IPS DF 4.7 (cell line): Measurements from ENCODE around the gene GPR84.

Experiments
- DNase-seq: peaks from one replicate; pipeline ENCODE4 v3.0.0-alpha.2; 2013; ENCODE audit warnings: low spot score; ENCODE audit errors: extremely low read depth

The GPR84 gene

DNA sequence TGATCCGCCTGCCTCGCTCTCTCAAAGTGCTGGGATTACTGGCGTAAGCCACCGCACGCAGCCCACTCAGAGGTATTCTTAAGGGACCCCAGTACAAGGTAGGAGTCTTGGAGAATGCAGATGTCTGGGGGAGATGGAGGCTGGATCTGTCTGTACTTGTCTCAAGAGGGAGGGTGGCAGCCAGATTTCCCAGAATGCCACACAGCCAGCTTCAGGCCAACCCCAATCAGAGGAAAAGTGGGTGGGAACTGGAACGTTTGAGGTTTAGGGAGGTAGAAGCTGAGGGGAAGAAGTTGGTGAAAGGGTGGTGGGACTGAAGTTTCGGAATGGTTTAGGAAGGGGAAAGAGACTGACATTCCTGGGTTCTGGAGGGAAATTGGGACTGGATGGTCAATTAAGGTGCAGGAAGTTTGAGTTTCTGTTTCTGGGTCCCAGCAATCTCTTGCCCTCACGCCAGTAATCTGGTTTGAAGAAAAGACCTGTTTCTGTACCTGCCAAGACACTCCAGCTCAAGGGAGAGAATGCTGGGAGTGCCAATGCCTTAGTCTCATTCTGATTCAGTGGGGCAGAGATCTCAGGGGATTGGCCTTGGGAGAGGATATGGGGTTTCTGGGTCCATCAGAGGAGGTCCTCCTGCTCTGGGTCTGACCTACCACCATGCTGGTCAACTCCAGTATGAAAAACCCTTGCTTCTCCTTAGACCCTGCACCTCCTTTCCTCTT lies 28.4 kb upstream of the GPR84 start:
- DNase-seq, result no peak

DNA sequence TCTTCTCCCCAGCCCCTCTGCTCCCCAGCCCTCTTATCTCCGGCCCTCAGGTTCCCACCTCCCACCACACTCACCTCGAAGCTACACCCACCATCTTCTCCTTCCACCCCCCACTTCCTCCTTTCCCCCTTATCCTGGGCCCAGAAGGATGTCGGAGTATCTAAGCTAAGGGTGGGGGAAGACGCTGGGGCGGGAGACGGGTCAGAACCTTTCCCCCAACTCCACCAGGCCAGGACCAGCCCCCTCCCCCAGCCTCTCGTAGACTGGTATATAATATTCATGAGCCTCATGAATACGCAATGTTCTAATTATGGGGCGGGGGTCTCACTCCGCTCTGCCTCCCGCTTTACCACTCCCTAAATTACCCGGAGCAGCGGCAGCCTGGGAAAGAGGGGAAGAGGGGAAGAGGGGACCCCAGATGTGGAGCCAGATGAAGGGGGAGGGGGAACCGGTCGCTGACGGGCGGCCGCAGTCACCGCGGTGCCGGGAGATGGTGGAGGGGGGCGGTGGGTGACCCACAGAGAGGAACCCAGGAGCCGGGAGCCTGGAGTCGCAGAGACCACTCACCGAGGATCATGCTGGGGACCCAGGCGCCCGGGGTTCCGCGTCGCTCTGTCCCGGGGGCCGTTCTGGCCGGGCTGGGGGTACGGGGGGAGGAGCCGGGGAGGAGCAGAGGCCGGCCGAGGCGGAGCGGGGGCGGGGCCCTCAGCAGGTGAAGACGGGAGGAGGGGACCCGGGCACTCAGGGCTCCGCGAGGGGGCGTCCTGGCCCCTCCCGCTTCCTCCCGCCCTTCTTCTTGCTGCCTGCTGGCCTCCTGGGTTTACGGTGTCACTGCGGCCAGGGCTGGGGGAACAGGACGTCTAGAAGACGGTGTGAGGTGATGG lies 26.6 kb upstream of the GPR84 start:
- no peak for DNase-seq

DNA sequence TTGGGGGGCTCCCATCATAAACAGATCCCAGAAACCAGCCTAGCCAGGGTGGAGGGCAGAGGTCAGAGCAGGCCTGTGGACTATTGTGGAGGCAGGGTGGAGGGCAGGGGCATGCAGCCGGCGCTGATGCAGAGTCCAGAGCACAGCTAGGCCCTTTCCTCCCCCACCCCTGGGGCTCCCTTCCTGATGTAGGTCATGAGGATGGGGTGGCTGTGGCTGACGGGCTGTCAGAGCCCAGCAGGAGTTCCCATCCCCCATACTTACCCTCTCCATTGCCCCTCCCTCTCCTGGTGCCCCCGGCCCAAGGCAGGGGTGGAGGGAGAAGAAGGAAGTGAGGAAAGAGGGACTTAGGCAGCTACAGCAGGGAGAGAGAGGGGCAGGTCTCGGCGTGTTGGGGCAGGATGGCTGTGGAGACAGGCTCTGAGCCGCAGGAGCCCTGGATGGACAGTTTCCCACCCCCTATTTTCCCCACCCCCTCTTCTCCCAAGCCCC lies 25.9 kb upstream of the GPR84 start:
- no peak for DNase-seq

DNA sequence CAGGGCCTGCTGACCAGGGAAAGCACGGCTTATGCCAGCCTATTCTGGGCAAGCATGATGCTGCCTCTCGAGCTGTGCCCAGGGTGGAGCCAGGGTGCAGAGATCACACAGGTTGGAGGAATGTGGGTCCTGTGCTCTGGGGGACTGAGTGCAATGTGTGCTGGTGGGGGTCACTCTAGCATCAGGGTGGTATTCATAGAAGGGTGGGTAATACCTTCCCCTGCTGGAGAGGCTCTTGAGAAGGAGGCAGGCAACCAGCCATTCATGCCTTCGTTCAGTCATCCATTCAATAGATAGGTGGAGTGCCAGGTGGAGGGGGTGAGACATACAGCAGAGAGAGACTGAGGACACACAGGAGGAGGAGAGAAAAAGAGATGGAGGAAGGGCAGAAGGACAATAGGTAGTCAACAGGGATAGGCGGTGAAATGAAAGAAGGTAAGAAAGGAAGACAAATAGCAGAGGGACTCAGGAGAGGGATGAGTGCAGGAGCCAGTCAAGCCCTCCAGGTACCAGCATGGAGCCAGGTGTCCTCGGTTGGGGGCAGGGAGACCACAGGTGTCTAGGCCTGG lies 25.4 kb upstream of the GPR84 start:
- no peak for DNase-seq

DNA sequence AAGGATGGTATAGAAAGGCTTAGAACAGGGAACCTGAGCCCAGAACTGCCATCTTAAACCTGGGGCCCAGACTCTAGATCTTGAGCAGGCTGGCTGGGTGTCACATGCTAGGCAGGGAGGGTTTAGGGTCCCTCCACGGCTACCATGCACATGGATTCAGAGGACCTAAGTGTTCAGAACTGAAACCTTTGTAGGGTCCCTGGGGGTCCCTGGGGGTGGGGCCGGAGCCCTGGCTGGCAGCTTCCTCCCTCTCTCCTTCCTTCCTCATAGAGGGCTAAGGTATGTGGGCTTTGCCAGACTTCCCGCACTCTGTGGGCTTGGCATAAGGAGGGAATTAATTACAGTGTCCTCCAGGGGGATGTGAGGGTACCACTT lies 24.8 kb upstream of the GPR84 start:
- DNase-seq, result no peak

DNA sequence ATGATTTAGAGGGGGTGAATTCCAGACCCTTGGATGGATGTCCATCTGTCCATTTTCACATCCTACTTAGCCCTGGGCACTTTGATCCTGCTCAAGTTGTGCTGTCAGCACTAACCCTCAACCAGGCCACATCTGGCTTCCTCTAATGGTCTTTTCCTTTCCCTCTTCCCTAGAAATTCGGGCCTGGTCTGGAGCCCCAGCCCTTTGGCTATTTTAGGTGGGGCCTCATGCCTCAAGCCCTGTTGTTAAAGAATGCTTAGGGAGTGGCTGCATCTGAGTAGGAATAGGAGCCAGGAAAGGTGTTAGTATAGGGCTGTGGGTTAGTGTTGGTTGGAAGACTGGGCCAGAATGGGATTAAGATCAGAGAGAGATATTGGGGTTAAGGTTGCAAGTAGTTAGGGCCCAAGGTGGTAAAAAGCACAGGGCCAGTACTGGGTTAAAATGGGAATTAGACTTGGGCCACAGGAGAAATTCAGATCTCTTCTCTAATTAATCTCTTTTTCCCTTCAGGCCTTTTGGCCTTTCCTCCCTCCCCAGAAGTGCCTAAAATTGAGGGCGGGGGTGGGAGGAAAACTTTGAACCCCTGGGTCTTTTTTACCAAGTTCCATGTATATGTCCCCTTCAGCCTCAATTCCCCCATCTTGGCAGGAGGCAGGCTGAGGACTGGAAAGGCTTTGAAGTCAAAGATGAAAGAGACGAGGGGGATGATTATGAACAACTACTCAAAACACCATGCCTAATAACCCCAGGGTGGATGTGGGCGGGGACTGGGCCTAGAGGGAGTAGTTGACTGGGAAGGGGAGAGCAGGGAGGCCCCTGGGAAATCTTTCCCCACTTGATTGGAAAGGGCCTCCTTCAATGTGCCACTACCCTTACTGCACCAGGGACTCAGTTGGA lies 24.2 kb upstream of the GPR84 start:
- DNase-seq, result no peak

DNA sequence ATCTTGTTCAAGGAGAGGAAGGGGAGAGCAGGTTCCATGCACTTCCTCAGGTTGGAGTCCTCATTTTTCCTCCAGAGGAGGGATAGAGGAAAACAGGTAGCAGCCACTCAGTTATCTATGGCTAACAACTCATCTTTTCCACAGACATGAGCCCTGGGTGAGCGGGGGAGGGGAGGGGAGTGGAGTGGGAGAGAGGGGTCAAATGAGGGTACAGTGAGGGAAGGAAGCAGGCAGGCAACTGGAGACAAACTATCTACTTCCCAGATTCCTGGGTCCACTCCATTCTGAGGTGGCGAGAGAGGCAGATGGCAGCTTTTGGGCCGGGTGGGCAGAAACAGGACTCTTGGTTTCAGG lies 22.8 kb upstream of the GPR84 start:
- no peak for DNase-seq

DNA sequence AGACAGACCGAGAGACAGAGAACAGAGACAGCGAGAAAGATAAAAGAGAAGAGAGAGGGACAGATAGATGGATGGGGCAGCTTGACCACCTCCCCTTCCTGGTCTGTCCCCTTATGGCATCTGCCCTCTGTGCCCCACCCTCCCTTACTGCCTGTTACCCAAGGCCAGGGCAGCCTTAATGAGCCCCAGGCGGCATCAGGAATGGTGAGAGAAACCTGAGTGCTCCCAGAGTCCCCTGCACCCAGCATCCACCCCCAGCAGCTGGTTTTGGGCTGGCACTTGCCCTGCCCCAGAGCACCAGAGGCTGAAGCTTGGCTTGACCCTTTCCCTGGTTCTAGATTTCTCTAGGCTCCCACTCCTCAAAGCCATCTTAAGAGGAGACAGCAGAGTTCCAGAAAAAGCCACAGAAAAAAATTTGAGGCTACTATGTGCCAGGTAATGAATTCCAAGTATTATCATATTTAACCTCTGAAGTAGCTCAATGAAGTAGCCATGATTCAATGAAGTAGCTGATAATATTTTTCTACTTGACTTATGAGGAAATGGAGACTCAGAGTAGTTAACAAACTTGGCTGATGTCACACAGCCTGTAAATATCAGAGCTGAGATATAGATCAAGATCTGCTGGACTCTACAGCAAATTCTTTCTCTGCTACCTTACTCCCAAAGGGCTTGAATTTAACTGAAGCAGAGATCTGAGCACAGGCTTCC lies 22.3 kb upstream of the GPR84 start:
- DNase-seq, result no peak

DNA sequence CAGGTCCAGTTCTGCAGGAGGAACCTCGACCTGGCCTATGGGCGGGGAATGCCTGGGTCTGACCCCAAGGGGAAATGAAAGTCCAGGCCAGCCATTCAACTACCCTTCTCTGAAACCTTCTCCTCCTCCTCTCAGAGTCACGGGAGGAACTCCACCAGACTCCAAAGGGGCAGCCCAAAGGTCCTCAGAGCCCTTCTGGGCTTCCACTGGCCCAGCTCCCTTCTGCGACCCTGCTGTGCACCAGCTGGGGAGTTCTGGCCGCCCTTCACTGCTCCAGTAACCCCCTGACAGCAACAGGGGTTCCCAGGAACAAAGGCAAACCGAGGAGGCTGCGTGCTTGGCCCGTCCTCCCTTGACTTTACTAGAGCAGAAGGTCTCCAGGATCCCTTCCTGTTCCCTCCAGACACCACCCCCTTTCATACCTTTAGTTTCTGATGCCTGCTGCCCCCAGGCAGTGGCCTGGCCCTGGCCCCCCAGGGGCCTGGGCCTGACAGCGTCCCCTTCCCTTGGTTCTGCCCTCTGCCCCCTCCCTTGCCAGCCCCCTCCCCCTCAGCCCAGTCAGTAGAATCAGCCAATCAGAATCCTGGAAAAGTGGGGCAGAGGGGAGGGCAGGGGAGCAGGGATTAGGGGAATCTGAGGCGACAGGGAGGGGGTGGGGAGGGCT lies 21.1 kb upstream of the GPR84 start:
- DNase-seq, result no peak

DNA sequence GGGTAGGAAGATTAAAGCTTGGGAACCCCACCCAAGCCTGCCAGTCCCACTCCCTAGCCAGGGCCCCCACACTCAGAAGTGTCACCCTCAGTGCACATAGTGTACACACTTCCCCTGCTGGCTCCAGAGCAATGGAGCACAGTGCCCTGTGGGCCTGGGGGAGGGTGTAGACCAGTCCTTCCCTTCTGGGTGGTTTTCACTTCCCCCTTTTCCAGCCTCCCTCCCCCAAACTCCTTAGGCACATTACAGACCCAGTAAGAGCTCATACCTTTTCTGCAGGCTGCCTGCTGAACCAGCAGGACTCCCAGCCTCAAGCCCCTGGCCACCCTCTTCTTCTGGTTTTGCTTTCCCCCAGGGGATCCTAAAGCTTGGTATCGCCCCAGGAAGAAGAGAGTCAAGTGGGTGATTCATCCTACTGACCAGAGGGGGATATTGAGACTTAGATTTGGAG lies 20.3 kb upstream of the GPR84 start, which contains the start of gene ZNF385A:
Gene ZNF385A, minus strand, starts transcription at position 143 of the 451 bp plus-strand sequence. CDS start 219 bp downstream, outside the sequence.
- DNase-seq, result no peak

DNA sequence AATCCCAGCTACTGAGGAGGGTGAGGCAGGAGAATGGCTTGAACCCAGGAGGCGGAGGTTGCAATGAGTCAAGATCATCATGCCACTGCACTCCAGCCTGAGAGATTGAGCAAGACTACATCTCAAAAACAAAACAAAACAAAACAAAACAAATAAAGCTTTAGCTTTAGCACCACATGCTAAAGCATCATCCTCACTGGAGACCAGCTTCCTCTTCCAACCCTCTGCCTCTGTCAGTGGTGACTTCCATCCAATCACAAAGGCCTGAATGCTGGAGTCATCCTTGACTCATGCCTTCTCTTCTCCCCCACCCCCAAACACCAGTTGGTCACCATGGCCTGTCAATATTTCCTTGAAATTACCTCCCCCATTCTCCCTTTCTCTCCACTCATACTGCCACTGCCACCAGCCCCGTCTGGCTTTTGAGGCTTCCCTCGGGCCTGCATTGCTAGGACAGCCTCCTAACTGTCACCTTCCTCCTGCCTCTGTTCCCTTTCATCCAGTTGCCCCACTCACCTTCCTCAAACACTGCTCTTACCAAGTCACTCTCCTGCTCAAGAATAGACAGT lies 18.8 kb upstream of the GPR84 start:
- DNase-seq, result no peak

DNA sequence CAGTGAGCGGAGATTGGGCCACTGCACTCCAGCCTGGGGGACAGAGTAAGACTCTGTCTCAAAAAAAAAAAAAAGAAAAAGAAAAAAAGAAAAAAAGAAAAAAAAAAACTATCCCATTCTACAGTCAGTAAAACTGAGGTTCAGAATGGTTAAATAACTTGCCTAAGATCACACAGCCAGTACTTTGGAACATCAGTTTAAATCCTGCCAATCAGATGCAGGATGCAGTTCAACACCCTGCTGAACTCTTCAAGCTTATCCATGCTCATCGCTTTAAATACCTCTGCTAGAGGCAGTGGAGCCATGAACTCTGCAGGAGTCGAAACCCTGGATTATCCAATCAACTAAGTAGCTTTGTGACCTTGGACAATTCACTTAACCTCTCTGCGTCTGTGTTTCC lies 16.9 kb upstream of the GPR84 start:
- no peak for DNase-seq

DNA sequence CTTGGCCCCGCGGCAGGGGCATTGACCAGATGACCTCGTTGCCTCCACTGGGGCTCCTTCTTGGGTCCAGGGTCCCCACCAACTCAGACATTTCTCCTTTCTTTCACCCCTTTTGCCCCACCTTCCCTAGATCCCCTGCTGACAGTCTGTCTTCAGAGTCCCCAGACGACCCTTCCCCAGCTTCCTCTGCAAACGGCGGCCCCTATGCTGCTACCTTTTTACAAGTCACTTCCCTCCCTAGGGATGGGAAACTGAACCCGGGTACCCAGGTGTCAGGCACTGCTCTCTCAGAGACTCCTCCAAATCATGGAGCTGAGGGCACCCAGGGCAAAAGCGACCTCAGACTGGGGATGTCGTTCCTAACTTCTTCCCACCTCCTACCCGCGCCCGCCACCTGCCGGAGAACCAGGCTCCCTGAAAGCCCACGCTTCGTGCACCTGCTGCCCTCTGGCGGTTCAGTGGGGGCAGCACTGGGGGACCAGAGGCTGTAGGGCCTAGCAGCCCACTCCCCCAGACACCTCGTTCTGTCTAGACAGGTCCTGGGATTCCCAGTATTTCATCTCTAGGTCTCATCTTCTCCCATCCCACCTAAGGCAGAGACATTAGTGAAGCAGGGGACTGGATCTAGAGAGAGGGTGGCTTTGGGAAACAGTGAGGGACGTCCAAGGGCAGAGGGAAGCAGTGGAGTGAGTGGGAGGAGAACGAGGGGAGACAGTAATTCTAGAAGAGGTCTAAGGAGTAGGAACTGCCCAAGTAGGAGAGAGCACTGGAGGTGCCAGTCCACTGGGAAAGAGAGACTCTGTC lies 15.3 kb upstream of the GPR84 start:
- DNase-seq, result no peak

DNA sequence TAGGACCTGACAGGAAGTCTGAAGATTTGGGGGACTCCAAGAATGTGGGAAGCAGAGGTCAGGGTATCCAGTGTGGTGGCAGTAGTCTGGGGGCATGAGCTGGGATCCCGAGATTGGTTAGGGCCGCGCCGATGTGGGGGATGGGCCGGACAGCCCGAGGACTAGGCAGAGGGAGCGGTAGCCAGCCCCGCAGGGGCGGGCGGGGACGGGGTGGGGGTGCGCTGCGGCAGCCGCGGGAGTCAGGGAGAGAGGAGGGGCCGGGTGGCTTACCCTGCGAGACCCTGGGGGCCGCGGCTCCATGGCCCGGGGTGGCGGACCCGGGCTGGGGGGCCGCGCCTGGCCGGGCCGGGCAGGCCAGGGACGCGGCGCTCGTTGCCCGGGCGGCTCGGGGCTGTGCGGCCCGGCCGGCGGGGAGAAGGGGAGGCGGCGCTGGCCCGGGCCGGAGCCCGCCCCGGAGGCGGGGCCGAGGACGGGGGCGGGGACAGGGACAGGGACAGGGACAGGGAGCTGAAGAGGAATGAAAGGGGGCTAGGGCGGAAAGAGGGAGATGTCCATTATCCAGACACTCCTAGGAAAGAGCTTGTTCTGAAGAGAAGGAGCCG lies 14.6 kb upstream of the GPR84 start:
- no peak for DNase-seq

DNA sequence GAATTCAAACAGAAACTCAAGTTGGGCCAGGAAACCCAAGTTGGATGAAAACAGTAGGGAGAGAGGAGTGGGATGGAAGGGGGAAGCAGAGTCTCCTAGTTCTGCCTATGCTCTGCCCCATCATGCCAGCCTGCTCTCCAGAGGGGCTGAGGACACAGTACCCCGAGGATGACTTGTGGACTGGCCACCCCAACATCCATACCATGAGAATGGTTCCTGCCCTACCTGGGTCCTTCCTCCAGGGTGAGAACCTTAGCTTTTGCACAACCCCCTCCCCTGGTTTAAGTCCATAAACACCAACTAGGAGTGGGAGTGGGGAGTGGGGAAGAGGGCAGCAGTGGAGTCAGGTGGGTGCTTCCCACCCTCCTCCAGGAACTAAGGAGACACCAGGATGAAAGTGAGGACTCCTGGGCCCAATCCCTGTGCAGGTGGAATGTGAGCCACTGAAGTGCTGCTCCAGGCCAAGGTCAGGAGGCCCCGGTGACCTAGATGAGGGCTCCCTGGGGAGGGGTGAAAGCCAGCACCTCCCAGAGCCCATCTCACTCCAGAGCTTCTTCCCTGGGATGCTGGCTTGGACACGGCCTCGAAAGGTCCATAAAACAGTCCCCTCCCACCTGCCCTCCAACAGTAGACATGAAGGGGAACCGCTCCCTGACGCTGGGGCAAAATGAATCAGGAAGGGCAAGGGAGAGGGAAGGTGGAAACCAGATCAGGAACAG lies 13.7 kb upstream of the GPR84 start:
- no peak for DNase-seq

DNA sequence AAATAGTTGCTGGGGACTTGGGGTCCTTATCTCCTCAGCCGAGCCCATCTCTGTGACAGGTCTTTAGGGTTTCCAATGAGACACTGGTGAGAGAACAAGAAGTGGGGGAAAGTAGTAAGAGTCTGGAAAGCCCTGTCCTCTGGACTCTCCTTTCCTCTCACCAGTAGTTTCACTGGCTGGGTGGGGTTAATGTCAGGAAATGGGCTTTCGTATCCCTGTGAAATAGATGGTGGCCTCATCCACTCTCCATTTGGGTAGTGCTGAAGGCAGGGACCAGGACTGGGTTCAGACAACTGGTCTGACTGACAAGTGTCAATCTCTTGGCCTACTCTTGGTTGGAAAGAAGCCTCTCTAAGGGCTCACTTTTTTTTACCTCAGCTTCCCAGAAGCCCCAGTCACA lies 12.7 kb upstream of the GPR84 start:
- DNase-seq, result no peak

DNA sequence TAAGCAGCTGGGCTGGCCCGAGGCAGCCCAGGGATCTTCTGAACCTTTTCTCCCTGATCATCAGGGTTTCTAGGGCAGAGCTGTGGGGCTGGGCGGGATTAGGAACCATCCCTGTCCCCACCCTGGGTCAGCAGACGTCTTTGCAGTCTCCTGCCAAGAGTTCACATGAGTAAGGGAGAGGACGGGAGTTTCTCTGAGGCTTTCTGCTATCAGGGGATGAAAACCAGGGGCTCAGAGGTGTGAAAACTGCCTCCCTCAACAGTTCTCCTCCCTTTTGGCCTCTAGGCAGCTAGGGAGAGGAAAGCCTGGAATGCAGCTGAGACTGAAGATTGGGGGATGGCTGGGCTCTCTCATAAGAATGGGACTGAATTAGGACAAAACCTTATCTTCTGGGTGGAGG lies 12.3 kb upstream of the GPR84 start:
- DNase-seq, result no peak

DNA sequence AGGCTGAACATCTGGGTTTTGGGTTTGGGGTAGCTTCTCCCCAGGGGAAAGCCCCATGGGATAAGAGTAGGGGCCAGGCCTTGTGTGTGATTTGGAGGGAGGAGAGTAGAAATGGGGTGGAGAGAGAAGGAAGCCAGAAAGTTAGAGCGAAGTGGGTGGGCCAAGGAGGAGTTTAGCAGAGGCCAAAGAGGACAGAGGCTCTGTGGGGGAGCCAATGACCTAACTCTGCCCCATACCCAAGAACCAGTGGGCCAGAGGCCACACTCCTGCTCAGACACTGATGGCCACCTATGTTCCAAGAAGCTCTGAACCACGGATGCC lies 10.9 kb upstream of the GPR84 start:
- DNase-seq, result no peak
